ENCODE data around the gene NCAPD3. TPM values are rescaled to one million over a fixed set of nuclear protein-coding genes. Genes with fewer than 3 reads are reported as not detected.

Gene NCAPD3
- total RNA-seq, 1 experiment from 2014 or later: 49.6 TPM

GRCh38 chr11:134142536-134142935 is 81.2 kb downstream of the NCAPD3 start:
- no peaks in the 10 kb centered on the region for H3K4me1 ChIP-seq (replicated peaks; ENCODE audit: insufficient read depth)
- H3K27me3 ChIP-seq (ENCODE audit: insufficient read depth, low read depth): peaks cover 53% of the 10 kb centered on the region
- ChIA-PET POLR2A (ENCODE audit: unreplicated experiment) (no interaction called here), CTCF (no interaction called here)
- H4K20me1 ChIP-seq (ENCODE audit: insufficient read depth): no peaks in the 10 kb centered on the region
- TF ChIP-seq CTCF (conservative IDR thresholded peaks at IDR 0.05) (no peak), EZH2 (IDR thresholded peaks at IDR 0.05; ENCODE audit: low read depth) (no peak)
- H3F3A ChIP-seq (ENCODE audit: insufficient read depth, low read depth): no peaks in the 10 kb centered on the region
- no peaks in the 10 kb centered on the region for H3K79me2 ChIP-seq (ENCODE audit: low read depth)
- DNase-seq: no peak
- no peak overlapping the region for H3K27ac ChIP-seq
- no peaks in the 10 kb centered on the region for H3K9me2 ChIP-seq (ENCODE audit: insufficient read depth)
- no peak overlapping the region for H3K4me3 ChIP-seq
- no peaks in the 10 kb centered on the region for H3K36me3 ChIP-seq (ENCODE audit: low read depth)
- H3K4me2 ChIP-seq: no peak overlapping the region
- H2AFZ ChIP-seq: no peak overlapping the region
- BruUV-seq (replicated peaks): no TSS peak
- H3K9me3 ChIP-seq (ENCODE audit: insufficient read depth, low read depth): no peaks in the 10 kb centered on the region
- intact Hi-C loops (cut with micrococcal nuclease; ENCODE audit: unreplicated experiment): no loop called here

GRCh38 chr11:134140961-134141490 is 82.7 kb downstream of the NCAPD3 start:
- H3K4me2 ChIP-seq: no peak overlapping the region
- no peaks in the 10 kb centered on the region for H3F3A ChIP-seq (ENCODE audit: insufficient read depth, low read depth)
- DNase-seq: no peak
- peaks cover 66% of the 10 kb centered on the region for H3K27me3 ChIP-seq (ENCODE audit: insufficient read depth, low read depth)
- no peak overlapping the region for H2AFZ ChIP-seq
- H3K79me2 ChIP-seq (ENCODE audit: low read depth): no peaks in the 10 kb centered on the region
- H3K9me3 ChIP-seq (ENCODE audit: insufficient read depth, low read depth): no peaks in the 10 kb centered on the region
- TF ChIP-seq CTCF (conservative IDR thresholded peaks at IDR 0.05) (no peak), EZH2 (IDR thresholded peaks at IDR 0.05; ENCODE audit: low read depth) (no peak)
- H3K9me2 ChIP-seq (ENCODE audit: insufficient read depth): no peaks in the 10 kb centered on the region
- no peaks in the 10 kb centered on the region for H4K20me1 ChIP-seq (ENCODE audit: insufficient read depth)
- ChIA-PET CTCF (no interaction called here), POLR2A (ENCODE audit: unreplicated experiment) (no interaction called here)
- intact Hi-C loops (cut with micrococcal nuclease; ENCODE audit: unreplicated experiment): no loop called here
- H3K36me3 ChIP-seq (ENCODE audit: low read depth): no peaks in the 10 kb centered on the region
- no TSS peak for BruUV-seq (replicated peaks)
- no peaks in the 10 kb centered on the region for H3K4me1 ChIP-seq (replicated peaks; ENCODE audit: insufficient read depth)
- H3K4me3 ChIP-seq: no peak overlapping the region
- no peak overlapping the region for H3K27ac ChIP-seq

- intact Hi-C loops (cut with micrococcal nuclease; ENCODE audit: unreplicated experiment): loop anchor here (2.0 kb wide), 1 partner anchor 89 kb away; no protein-coding TSS in a partner anchor
- DNase-seq: peak in 1 of 2 experiments; percentile 19
- H4K20me1 ChIP-seq (ENCODE audit: insufficient read depth): no peaks in the 10 kb centered on the region
- H3K27me3 ChIP-seq (ENCODE audit: insufficient read depth, low read depth): peaks cover 77% of the 10 kb centered on the region
- H3F3A ChIP-seq (ENCODE audit: insufficient read depth, low read depth): no peaks in the 10 kb centered on the region
- H3K4me2 ChIP-seq: no peak overlapping the region
- no peak overlapping the region for H2AFZ ChIP-seq
- peak; percentile 81 for TF ChIP-seq CTCF (conservative IDR thresholded peaks at IDR 0.05)
- TF ChIP-seq EZH2 (IDR thresholded peaks at IDR 0.05; ENCODE audit: low read depth): no peak
- no peaks in the 10 kb centered on the region for H3K4me1 ChIP-seq (replicated peaks; ENCODE audit: insufficient read depth)
- H3K9me3 ChIP-seq (ENCODE audit: insufficient read depth, low read depth): no peaks in the 10 kb centered on the region
- H3K36me3 ChIP-seq (ENCODE audit: low read depth): no peaks in the 10 kb centered on the region
- no peaks in the 10 kb centered on the region for H3K9me2 ChIP-seq (ENCODE audit: insufficient read depth)
- ChIA-PET POLR2A (ENCODE audit: unreplicated experiment) (no interaction called here), CTCF (no interaction called here)
- no TSS peak for BruUV-seq (replicated peaks)
- H3K79me2 ChIP-seq (ENCODE audit: low read depth): no peaks in the 10 kb centered on the region
- no peak overlapping the region for H3K4me3 ChIP-seq
- H3K27ac ChIP-seq: no peak overlapping the region
These were observed 83.9 kb downstream of the NCAPD3 start for GRCh38 chr11:134139873-134140331.
